ENCODE data around the gene DNAJB1.

- TF ChIP-seq CTCF (conservative IDR thresholded peaks at IDR 0.05; ENCODE audit: low read length) (no peak), EZH2phosphoT487 (IDR thresholded peaks at IDR 0.05; ENCODE audit: borderline replicate concordance) (no peak)
Measured at GRCh38 chr19:14540741-14541525, 22.7 kb upstream of the DNAJB1 start.

All from Loucy (cell line).